SW 1271 (cell line): Measurements from ENCODE around the gene CCDC158.
"Not testable (repeated sequence)": the region's sequence is repeated elsewhere in the genome, so short reads cannot be mapped to it uniquely, and the experiment has no call there.

Experiments used
- DNase-seq, 2 experiments: peaks; one replicate each; lab custom pipeline; 2025; lab: John Stamatoyannopoulos, UW

CCDC158 gene

GRCh38 chr4:76420762-76421581 is at the start of gene CCDC158:
TSS of gene CCDC158 (minus strand) at chr4:76421141. CDS start at chr4:76403207, 17,934 bp downstream.
- DNase-seq = no peak

- no peak for DNase-seq
These were observed 49.6 kb upstream of the CCDC158 start for GRCh38 chr4:76470532-76470931.

DNA sequence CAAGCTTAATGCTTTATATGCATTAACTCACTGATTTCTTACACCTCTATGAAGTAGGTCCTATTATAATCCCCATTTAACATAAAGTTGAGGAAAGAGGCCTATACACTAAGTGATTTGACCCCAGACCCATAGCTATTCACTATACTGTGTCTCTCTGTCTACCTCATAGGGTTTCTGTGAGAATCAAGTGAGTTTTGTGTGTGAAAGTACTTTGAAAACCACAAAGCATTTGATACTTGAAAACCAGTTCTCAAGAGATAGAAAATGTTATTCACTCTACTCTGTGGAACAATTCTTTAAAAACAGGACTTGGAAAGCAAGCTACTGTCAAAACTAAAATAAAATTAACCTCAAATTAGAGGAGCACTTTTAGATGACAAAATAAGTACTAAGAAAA is 49.1 kb upstream of the CCDC158 start:
- DNase-seq = no peak

DNA sequence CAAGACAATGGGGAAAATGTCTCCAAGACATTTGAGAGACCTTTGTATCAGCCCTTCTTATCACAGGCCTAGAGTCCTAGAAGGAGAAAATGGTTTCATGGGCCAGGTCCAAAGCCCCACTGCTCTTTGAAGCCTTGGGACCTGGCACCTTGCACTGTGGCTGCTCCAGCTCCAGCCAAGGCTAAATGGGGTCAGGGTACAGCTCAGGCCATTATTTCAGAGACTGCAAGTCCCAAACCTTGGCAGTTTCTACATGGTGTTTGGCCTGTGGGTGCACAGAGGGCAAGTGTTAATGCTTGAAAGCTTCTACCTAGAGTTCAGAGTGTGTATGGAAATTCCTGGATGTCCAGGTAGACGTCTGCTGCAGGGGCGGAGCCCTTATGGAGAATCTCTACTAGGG is 42.6 kb upstream of the CCDC158 start:
- no peak for DNase-seq

- no peak for DNase-seq
These were observed 38.4 kb upstream of the CCDC158 start for GRCh38 chr4:76459291-76459723.

DNA sequence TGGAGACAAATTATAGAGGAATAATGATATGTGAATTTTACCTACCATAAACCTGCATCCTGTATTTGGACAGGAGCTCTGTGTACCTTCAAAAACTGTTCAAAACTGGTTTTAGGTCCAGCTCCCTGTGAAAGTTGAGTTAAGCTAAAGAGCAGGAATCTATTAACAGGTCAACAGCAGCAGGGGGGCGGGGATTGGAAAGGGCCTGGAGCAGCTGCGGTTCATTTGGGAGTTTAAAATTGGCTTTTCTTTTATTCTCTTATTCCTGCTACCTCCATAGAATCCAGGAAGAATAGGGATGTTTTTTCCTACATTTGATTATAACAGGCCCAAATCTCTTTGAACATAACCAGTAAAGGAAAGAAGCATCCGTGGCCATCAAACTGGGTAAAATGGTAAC is 37.9 kb upstream of the CCDC158 start:
- DNase-seq = no peak

- no peak for DNase-seq
These were observed 37.4 kb upstream of the CCDC158 start for GRCh38 chr4:76458297-76458696.

GRCh38 chr4:76457885-76458284 is 36.9 kb upstream of the CCDC158 start:
- DNase-seq = no peak

DNA sequence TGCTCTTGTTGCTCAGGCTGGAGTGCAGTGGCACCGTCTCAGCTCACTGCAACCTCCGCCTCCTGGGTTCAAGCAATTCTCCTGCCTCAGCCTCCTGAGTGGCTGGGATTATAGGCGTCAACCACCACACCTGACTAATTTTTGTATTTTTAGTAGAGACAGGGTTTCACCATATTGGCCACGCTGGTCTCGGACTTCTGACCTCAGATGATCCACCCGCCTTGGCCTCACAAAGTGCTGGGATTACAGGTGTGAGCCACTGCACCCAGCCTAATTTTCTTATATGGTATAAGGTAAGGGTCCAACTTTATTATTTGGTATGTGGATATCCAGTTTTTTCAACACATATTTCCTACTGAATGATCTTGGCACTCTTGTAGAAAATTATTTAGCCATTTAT is 33.1 kb upstream of the CCDC158 start:
- not testable (repeated sequence) for DNase-seq

GRCh38 chr4:76453232-76453631 is 32.3 kb upstream of the CCDC158 start:
- no peak for DNase-seq

- DNase-seq = no peak
These were observed 28.9 kb upstream of the CCDC158 start for GRCh38 chr4:76449833-76450232.

DNA sequence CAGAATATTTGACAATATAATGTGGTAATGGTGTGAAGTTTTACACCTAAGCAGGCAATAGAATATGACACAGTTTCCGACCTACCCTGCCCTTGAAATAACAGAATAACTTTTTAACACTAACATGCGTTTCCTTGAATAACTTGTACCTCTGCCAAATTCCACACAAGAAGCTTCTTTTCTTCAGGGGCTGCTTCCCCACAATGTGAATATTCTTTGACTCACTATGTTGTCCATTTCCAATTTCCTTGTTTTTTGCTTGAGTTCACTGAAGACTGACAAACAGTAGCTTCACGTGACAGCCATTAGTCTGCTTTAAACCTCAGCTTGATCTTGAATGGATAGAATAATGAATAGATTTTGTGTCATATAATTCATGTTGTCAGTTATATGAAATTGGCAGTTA is 28.4 kb upstream of the CCDC158 start:
- DNase-seq = no peak

DNA sequence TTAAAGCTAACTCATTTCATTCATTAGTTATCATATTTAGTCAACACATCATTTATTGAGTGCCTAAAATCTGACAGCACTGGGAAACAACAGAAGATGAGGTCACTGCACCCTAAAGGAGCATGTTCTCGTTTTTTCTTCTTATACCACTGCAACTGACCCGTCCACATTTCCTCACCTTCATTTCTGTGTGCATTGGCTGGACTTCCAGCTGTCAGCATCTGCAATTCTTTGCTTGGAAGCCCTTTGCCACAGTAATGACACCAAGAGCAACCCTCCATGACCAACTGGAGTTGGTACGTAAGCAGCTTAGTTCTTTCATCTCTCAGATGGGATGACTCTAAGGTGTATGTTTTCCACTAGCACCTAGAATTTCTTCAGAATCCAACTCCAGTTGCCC is 27.3 kb upstream of the CCDC158 start:
- DNase-seq = no peak

DNA sequence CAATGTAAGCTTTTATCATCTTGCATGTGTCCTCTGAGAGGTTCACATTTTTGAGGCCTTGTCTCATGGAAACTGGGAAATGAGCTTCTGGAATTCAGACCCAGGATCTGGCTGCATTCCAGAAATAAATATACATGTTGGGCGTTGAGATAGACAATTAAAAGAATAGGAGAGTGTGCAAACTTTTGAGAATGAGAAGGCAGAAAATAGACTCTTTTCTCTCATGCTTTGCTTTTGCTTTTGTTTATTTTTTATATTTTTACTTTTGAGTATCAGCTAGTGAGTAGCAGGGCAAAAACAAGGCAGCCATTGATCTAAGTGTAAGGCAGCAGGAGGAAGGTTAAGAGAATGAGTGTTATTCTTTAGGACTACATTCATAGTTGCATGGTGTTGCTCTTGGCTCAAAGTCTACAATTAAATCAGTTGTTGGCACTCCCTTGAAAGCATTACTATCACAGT is 26.5 kb upstream of the CCDC158 start:
- DNase-seq = no peak

DNA sequence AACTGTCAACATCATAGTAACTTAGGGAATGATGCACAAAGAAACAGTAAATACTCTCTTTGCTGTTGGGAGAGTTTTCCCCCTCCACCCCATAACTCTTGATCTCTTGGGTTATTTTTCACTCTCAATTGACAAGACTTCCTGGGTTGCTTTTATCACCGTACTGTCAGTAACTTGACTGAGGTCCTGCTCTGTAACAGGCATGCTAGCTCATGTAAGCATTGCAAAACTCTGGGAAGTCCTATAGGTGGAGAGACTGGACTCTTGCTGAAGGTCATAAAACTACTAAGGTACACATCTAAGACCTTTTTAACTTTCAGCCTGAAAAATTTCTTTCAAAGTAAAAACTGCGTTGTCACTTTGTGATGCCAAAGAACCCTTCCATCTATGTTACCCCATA is 25.0 kb upstream of the CCDC158 start:
- DNase-seq = no peak

DNA sequence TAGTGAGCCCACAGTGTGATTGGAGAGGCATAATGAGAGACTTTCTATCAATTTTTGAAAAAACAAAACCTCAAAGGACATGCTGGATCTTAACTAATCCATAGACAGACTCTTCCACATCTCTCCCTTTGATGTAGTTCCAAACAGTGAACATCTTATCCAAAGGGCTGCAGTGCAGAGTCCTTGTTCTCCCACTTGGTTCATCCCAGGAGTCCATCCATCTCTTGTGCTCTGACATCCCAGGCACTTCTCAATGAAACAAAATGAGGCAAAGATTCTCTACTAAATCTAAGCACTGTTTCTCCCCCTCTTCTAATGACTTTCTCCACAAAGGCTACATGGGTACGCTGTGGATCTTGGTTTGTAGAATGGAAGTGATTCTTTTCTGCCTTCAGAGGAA is 22.4 kb upstream of the CCDC158 start:
- DNase-seq = no peak

DNA sequence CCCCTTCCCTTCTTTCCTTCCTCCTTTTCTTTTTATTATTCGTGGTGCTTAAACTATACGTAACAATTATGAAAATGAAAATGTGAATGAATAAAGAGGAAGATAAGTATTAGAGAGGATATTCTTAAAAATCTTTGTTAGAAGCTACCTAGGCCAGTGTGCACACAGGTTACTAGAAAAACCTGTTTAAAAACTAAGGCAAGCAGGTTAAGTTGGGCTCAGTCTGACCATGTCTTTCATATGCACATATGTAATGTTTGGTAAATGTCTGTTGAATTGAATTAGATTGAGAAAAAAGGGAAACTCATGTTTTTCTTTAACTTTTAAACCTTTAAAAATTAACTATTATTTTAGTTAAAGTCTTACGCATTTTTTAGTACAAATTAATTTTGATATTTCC is 21.9 kb upstream of the CCDC158 start:
- no peak for DNase-seq

- no peak for DNase-seq
These were observed 20.9 kb upstream of the CCDC158 start for GRCh38 chr4:76441881-76442280.

DNA sequence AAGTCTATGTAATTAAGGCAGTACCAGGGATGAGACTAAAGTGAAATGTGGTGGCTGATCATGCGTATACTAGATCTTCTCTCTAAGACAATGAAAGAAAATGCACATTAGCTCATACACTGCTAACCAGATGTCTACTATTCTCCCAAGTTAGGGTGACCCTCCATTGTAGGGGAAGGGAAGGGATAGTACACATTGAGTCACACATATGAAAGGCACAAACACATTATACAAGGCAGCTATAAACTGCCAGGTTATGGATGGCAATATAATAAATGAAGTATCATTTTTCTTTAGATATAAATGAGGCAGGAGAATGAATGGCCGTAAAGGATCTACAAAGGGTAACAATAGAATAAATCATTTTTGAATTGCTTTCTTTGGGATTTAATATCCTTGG is 18.6 kb upstream of the CCDC158 start:
- DNase-seq = no peak

GRCh38 chr4:76435528-76436319 is 14.8 kb upstream of the CCDC158 start:
- DNase-seq = no peak

DNA sequence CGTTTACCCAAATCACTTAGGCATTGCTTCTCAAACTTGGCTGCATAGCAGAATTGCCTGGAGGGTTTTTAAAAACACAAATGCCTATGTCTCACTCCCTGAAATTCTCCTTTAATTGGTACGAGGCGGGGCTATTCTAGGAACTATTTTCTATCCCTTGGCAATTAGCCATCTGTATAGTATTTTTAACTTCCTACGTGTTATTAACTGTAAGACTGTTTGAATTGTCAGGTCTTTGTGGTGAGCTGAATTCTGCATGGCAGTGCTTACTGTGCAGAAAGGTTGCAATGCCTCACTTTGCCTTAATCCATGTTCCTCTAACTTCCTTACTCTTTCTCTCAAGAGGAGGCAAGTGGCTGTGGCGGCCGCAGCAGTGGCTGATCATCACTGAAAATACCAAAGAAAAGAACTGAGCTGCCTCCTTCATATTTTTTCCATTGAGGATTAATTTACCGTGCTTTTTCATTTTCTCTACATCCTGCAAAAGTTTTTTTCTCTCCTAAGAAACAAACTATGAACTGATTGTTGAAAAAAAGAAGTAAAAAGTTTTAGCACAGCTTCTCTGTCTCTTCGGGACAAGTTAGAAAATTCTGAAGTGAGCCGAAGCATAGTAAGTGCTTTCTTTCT is 14.1 kb upstream of the CCDC158 start, which contains the start of gene SHROOM3:
SHROOM3 (plus strand) TSS at position 329 of the 627 bp plus-strand sequence. CDS start 824 bp downstream, outside the sequence.
- no peak for DNase-seq
